Upper lobe of left lung (tissue), 4 donors: Measurements from ENCODE around the gene SPTBN1.

Experiments
- EP300 ChIP-seq, 4 donors: sonication (generic); formaldehyde crosslinking; IDR thresholded peaks; one replicate each; pipeline ENCODE4 v1.5.1; 2017; ENCODE audit warnings: antibody characterized with exemption in 4 of 4, control low read depth in 2 of 4
- TF ChIP-seq, protein P1 (sequence below), 6 experiments: fragments of 450-650 bp in 4 of 6; fragments of 200-600 bp in 2 of 6; sonication (generic) in 2 of 6; IDR thresholded peaks; one replicate each; pipeline ENCODE4 v1.5.1; 2016 to 2019; ENCODE audit warnings: antibody characterized with exemption in 6 of 6

- TF ChIP-seq, protein P1, sequence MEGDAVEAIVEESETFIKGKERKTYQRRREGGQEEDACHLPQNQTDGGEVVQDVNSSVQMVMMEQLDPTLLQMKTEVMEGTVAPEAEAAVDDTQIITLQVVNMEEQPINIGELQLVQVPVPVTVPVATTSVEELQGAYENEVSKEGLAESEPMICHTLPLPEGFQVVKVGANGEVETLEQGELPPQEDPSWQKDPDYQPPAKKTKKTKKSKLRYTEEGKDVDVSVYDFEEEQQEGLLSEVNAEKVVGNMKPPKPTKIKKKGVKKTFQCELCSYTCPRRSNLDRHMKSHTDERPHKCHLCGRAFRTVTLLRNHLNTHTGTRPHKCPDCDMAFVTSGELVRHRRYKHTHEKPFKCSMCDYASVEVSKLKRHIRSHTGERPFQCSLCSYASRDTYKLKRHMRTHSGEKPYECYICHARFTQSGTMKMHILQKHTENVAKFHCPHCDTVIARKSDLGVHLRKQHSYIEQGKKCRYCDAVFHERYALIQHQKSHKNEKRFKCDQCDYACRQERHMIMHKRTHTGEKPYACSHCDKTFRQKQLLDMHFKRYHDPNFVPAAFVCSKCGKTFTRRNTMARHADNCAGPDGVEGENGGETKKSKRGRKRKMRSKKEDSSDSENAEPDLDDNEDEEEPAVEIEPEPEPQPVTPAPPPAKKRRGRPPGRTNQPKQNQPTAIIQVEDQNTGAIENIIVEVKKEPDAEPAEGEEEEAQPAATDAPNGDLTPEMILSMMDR (IDR thresholded peaks at IDR 0.05): no peak
- TF ChIP-seq EP300 (IDR thresholded peaks at IDR 0.05): no peak
Observed at GRCh38 chr2:54697934-54698333, 241.8 kb downstream of the SPTBN1 start.
